DOHH2 (cell line): ENCODE results near the gene HCFC1R1.
A peak's percentile ranks its signal among the peaks of the same experiment; 100 is the strongest.
"Not testable (repeated sequence)": the region's sequence is repeated elsewhere in the genome, so short reads cannot be mapped to it uniquely, and the experiment has no call there.

Experiments used
- H3F3A ChIP-seq: fragments of 200-600 bp; sonication (generic), shearing (Covaris generic); 2 replicates; pipeline ENCODE4 v1.6.0; 2016; ENCODE audit warnings: antibody characterized with exemption, mild to moderate bottlenecking; ENCODE audit not compliant: control insufficient read depth, insufficient read depth
- H3K27ac ChIP-seq: fragments of 200-600 bp; sonication (generic); 2 replicates; pipeline ENCODE4 v1.5.1; 2014; ENCODE audit warnings: low read depth, mild to moderate bottlenecking, low read length, moderate library complexity
- H3K27me3 ChIP-seq: fragments of 200-600 bp; sonication (generic); 2 replicates; pipeline ENCODE4 v1.6.1; 2014; ENCODE audit warnings: mild to moderate bottlenecking, low read length, mixed read lengths; ENCODE audit not compliant: control insufficient read depth
- H3K36me3 ChIP-seq: fragments of 200-600 bp; sonication (generic); 2 replicates; pipeline ENCODE4 v1.6.1; 2014; ENCODE audit warnings: mild to moderate bottlenecking, low read length, moderate library complexity, mixed read lengths; ENCODE audit not compliant: control insufficient read depth
- H3K4me1 ChIP-seq: fragments of 200-600 bp; sonication (generic); 2 replicates; pipeline ENCODE4 v1.6.1; 2014; ENCODE audit warnings: mild to moderate bottlenecking, low read length, mixed read lengths; ENCODE audit not compliant: control insufficient read depth
- H3K4me2 ChIP-seq: fragments of 200-600 bp; sonication (generic); 2 replicates; pipeline ENCODE4 v1.6.0; 2014; ENCODE audit warnings: mild to moderate bottlenecking, low read length, moderate library complexity
- H3K4me3 ChIP-seq: fragments of 200-600 bp; sonication (generic); 2 replicates; pipeline ENCODE4 v1.5.1; 2014; ENCODE audit warnings: mild to moderate bottlenecking, low read length, mixed read lengths
- H3K79me2 ChIP-seq: fragments of 200-600 bp; sonication (generic); 2 replicates; pipeline ENCODE4 v1.6.1; 2014; ENCODE audit warnings: mild to moderate bottlenecking, low read length, mixed read lengths; ENCODE audit not compliant: control insufficient read depth
- H3K9me2 ChIP-seq: fragments of 200-600 bp; sonication (generic); replicated peaks from 2 replicates; pipeline ENCODE4 v1.6.1; 2014; ENCODE audit warnings: mild to moderate bottlenecking, low read length, mixed read lengths; ENCODE audit not compliant: control insufficient read depth
- H3K9me3 ChIP-seq: fragments of 200-600 bp; sonication (generic); 2 replicates; pipeline ENCODE4 v1.6.1; 2014; ENCODE audit warnings: antibody characterized with exemption, low read length, mixed read lengths; ENCODE audit not compliant: control insufficient read depth, insufficient read depth
- H4K20me1 ChIP-seq: fragments of 200-600 bp; sonication (generic); 2 replicates; pipeline ENCODE4 v1.6.0; 2014; ENCODE audit warnings: low read depth, mild to moderate bottlenecking, antibody characterized with exemption, low read length, moderate library complexity; ENCODE audit not compliant: control insufficient read depth, insufficient read depth
- EZH2phosphoT487 ChIP-seq: fragments of 200-600 bp; sonication (generic); IDR thresholded peaks from 2 replicates; pipeline ENCODE4 v1.6.1; 2017; ENCODE audit warnings: borderline replicate concordance, mild to moderate bottlenecking, antibody characterized with exemption, low read length, moderate library complexity, mixed read lengths
- TF ChIP-seq, protein P1 (sequence below): fragments of 200-600 bp; sonication (generic); IDR thresholded peaks from one replicate; pipeline ENCODE4 v1.5.1; 2014; ENCODE audit warnings: antibody characterized with exemption, mild to moderate bottlenecking, low read depth, low read length; ENCODE audit not compliant: poor library complexity, severe bottlenecking

Gene HCFC1R1

DNA sequence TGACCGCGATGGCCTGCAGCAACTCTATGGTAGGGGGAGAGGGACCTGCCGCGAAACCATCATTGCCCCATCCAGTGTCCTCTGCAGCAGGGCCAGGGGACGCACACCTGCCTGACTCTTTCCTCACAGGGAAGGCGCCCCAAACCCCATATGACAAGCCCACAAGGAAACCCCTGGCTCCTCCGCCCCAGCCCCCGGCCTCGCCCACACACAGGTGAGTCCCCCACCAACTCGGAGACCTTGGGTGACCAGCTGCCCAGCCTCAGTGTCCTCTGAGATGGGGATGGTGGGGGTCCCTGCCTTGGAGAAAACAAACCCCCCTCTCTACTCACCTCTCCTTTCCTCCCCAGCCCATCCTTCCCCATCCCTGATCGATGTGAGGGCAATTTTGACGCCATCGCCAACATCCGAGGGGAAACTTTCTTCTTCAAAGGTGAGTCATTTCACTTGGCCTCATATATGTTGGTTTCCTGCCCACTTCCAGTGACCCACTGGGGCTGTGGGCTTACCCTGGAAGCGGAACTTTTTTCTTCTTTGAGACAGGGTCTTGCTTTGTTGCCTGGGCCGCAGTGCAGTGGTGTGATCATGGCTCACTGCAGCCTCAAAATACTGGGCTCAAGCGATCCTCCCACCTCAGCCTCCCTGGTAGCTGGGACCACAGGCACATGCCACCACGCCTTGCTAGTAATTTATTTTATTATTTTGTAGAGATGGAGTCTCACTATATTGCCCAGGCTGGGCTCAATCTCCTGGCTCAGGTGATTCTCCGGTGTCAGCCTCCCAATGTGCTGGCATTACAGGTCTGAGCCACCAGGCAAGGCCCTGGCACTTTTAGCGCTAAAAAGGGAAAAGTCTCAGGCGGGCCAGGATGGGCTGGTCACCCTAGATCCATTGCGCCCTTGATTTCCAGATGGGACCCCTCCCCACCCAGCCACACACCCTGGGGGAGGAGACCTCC is 33.7 kb upstream of the HCFC1R1 start:
- Histone ChIP-seq H3K4me2 (peak overlapping the region; percentile 88; the same call in 1 of the 2 replicates), H3K79me2 (no peaks in the 10 kb centered on the region), H3K36me3 (no peaks in the 10 kb centered on the region), H3K4me1 (peaks cover 41% of the 10 kb centered on the region), H4K20me1 (no peaks in the 10 kb centered on the region), H3K27ac (no peak overlapping the region), H3K4me3 (0 out of 2 replicates have a peak overlapping the region, but pooled peaks have one; percentile 79), H3F3A (0 out of 2 replicates have a peak, but pooled peaks cover 3% of the 10 kb centered on the region), H3K9me3 (no peaks in the 10 kb centered on the region), H3K9me2 (no peaks in the 10 kb centered on the region), H3K27me3 (no peaks in the 10 kb centered on the region)
- TF ChIP-seq EZH2phosphoT487: no peak
- TF ChIP-seq, protein P1, sequence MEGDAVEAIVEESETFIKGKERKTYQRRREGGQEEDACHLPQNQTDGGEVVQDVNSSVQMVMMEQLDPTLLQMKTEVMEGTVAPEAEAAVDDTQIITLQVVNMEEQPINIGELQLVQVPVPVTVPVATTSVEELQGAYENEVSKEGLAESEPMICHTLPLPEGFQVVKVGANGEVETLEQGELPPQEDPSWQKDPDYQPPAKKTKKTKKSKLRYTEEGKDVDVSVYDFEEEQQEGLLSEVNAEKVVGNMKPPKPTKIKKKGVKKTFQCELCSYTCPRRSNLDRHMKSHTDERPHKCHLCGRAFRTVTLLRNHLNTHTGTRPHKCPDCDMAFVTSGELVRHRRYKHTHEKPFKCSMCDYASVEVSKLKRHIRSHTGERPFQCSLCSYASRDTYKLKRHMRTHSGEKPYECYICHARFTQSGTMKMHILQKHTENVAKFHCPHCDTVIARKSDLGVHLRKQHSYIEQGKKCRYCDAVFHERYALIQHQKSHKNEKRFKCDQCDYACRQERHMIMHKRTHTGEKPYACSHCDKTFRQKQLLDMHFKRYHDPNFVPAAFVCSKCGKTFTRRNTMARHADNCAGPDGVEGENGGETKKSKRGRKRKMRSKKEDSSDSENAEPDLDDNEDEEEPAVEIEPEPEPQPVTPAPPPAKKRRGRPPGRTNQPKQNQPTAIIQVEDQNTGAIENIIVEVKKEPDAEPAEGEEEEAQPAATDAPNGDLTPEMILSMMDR: no peak

DNA sequence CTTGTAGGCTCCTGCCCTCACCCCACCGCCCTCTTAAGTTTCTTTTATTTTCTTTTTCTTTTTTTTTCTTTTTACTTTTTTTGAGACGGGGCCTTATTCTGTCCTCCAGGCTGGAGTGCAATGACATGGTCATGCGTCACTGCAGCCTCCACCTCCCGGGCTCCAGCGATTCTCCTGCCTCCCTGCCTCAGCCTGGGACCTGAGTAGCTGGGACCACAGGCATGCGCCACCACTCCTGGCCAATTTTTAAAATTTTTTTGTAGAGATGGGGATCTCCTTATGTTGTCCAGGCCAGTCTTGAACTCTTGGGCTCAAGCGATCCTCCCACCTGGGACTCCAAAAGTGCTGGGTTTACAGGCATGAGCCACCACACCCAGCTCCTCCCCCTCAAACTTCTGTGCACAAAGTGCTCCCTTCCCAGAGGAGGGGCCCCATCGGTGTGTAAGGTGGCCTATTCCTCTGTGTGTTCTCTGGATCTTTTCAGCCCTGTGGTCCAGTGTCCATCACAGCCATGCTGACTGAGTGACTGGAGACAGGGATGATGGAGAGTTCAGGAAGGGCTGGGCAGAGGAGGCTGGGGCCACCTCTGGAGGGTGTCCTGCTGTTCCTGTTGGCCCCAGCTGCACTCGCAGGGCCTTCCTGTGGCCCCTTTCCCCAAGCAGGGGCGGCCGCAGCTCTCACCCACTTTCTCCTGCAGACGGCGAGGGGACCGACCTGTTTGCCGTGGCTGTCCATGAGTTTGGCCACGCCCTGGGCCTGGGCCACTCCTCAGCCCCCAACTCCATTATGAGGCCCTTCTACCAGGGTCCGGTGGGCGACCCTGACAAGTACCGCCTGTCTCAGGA is 32.8 kb upstream of the HCFC1R1 start:
- Histone ChIP-seq H3K9me3 (no peaks in the 10 kb centered on the region), H3K4me1 (peaks cover 43% of the 10 kb centered on the region), H3K36me3 (no peaks in the 10 kb centered on the region), H3F3A (0 out of 2 replicates have a peak, but pooled peaks cover 3% of the 10 kb centered on the region), H3K27me3 (no peaks in the 10 kb centered on the region), H3K4me3 (no peak overlapping the region), H3K4me2 (peak overlapping the region; percentile 80; the same call in 1 of the 2 replicates), H4K20me1 (no peaks in the 10 kb centered on the region), H3K27ac (no peak overlapping the region), H3K9me2 (no peaks in the 10 kb centered on the region), H3K79me2 (no peaks in the 10 kb centered on the region)
- no peak for TF ChIP-seq EZH2phosphoT487

DNA sequence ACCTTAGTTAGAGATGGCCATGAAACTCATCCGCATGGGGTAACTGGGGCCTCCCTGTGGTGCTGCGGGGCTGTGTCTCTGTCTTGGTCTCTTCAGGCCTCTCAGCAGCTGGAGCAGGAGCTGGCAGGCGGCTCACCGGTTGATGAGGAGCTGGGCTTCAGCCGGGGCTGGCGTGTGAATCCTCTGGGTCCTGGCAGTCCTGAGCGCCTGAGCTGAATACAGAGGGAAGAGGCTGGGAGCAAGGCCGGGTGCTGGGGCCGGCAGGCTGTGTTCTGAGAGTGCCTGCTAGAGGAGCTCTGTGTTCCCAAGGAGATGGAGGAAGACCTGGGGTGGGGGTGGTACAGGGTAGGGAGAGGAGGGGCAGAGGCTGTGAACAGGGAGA is 32.0 kb upstream of the HCFC1R1 start:
- Histone ChIP-seq H3K4me1 (peaks cover 51% of the 10 kb centered on the region), H3K4me3 (peak overlapping the region; percentile 65), H3K4me2 (peak overlapping the region; percentile 80), H3K27ac (peak overlapping the region; percentile 70)
- H3K9me3 ChIP-seq, H3K36me3 ChIP-seq, H4K20me1 ChIP-seq, H3K27me3 ChIP-seq, H3K9me2 ChIP-seq, H3K79me2 ChIP-seq, H3F3A ChIP-seq: not testable (repeated sequence)

DNA sequence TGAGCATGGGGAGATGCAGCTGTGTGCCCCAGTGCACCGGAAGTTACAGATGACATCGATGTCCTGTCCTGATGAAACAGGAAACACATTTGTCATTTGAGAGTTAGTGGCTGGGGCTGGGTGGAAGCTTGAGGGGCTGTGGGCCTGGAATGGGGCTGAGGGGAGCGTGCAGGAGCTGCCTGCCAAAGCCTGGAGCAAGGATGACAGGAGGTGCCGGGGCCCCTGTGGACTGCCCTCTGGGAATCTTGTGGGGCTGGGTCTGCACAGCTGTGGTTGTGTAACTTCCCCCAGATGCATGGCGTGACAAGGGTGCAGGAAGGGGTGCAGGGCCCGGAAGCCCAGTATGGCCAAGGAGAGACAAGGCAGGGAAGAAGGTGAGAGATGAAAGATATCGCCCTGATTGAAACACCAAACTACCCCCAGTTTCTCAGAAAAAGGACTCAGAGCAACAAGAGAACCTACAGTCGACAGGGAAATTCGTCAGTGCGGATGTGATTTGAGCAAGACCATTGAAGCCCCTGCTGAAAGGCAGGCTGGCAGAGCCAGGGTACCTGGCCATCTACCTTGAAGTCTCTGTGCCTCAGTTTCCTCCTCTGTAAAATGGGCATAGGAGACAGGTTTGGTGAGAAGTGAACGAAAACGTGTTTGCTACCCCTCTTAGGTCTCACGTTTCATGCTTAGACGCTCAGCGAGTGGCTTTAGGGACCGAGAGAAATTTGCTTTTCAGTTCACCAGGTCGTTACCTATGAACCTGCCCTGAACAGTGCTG is 31.4 kb upstream of the HCFC1R1 start:
- Histone ChIP-seq H3F3A (0 out of 2 replicates have a peak, but pooled peaks cover 3% of the 10 kb centered on the region), H3K9me3 (no peaks in the 10 kb centered on the region), H3K9me2 (no peaks in the 10 kb centered on the region), H3K4me3 (peak overlapping the region; percentile 65), H3K4me1 (peaks cover 57% of the 10 kb centered on the region), H3K27me3 (no peaks in the 10 kb centered on the region), H4K20me1 (no peaks in the 10 kb centered on the region), H3K79me2 (no peaks in the 10 kb centered on the region), H3K36me3 (no peaks in the 10 kb centered on the region), H3K4me2 (peak overlapping the region; percentile 80), H3K27ac (peak overlapping the region; percentile 70)
- TF ChIP-seq, protein P1: no peak
- TF ChIP-seq EZH2phosphoT487: no peak

DNA sequence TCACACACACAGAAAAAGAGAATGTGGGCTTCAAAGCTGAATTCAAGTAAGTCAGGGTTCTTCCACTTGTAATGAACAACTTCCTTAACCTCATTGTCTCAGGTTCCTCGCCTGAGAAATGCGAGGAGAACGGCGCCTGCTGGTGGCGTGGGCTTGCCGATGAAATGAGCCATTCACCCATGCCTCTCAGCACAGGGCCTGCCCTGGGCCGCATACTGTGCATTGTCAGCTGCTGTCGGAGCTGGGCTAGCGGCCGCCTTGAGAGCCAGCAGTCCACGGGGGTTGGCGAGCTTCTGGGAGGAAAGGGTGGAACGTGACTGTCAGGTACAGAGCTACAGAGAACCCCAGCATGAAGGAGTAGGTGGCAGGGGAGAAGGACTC is 29.6 kb upstream of the HCFC1R1 start:
- not testable (repeated sequence) for H3K9me2 ChIP-seq, H3K36me3 ChIP-seq, H3K27me3 ChIP-seq, H3K4me2 ChIP-seq, H3K79me2 ChIP-seq, H4K20me1 ChIP-seq, H3K4me3 ChIP-seq, H3K9me3 ChIP-seq, H3F3A ChIP-seq, H3K27ac ChIP-seq
- peaks cover 51% of the 10 kb centered on the region for H3K4me1 ChIP-seq
